CD4-positive, alpha-beta T cell (primary cell): ENCODE results near the gene SLIT1. TPM values are rescaled to one million over a fixed set of nuclear protein-coding genes. Genes with fewer than 3 reads are reported as not detected.

Experiments
- ATAC-seq: fragments of 200-7000 bp; cut with Tn5 transposase; one replicate; pipeline ENCODE4 v1.10.0; 2022; ENCODE audit warnings: mild to moderate bottlenecking; ENCODE audit not compliant: poor library complexity
- CTCF ChIA-PET: fragments of 350-600 bp; sonication (Branson Sonifier 250); formaldehyde crosslinking; loops from one replicate; lab custom pipeline; 2021; ENCODE audit warnings: antibody characterized with exemption, inconsistent platforms; lab: Charles Lee
- POLR2A ChIA-PET: fragments of 350-600 bp; sonication (Branson Sonifier 250); formaldehyde crosslinking; loops from one replicate; lab custom pipeline; 2021; ENCODE audit warnings: antibody characterized with exemption, inconsistent platforms; lab: Charles Lee
- DNase-seq, 14 experiments: peaks; one replicate each; pipeline ENCODE4 v3.0.0-alpha.2; 2013 to 2020; ENCODE audit warnings: mixed read lengths in 2 of 14
- H3K27ac ChIP-seq, 2 donors: one replicate each; pipeline versions ENCODE4 v1.5.1 to v1.7.0; 2013; ENCODE audit warnings: low read length in 2 of 2, low read depth in 1 of 2, mild to moderate bottlenecking in 1 of 2
- H3K27me3 ChIP-seq, 2 experiments: 1 replicate in 1 of 2; 2 replicates in 1 of 2; pipeline versions ENCODE4 v1.6.1 to v1.7.0; 2013; ENCODE audit warnings: low read length in 2 of 2, control low read depth in 1 of 2, mild to moderate bottlenecking in 1 of 2, moderate library complexity in 1 of 2; ENCODE audit not compliant: insufficient read depth in 2 of 2, control insufficient read depth in 1 of 2
- H3K36me3 ChIP-seq: one replicate; pipeline ENCODE4 v1.6.1; 2013; ENCODE audit warnings: low read length, control low read depth; ENCODE audit not compliant: insufficient read depth
- H3K4me1 ChIP-seq: one replicate; pipeline ENCODE4 v1.6.1; 2013; ENCODE audit warnings: low read length, control low read depth; ENCODE audit not compliant: insufficient read depth
- H3K4me3 ChIP-seq: one replicate; pipeline ENCODE4 v1.5.1; 2013; ENCODE audit warnings: mild to moderate bottlenecking, low read length, moderate library complexity
- H3K9me3 ChIP-seq, 2 experiments: 1 replicate in 1 of 2; 2 replicates in 1 of 2; pipeline versions ENCODE4 v1.6.1 to v1.7.0; 2013; ENCODE audit warnings: low read length in 2 of 2, mild to moderate bottlenecking in 2 of 2, control low read depth in 1 of 2, moderate library complexity in 1 of 2; ENCODE audit not compliant: control insufficient read depth in 1 of 2, insufficient read depth in 1 of 2
- H3K27ac Mint-ChIP-seq: one replicate; pipeline ENCODE4 v1.8.0; 2020; ENCODE audit warnings: mixed read lengths
- H3K27me3 Mint-ChIP-seq: one replicate; pipeline ENCODE4 v1.8.0; 2021; ENCODE audit warnings: mixed read lengths
- H3K36me3 Mint-ChIP-seq: one replicate; pipeline ENCODE4 v1.8.0; 2021; ENCODE audit warnings: low read depth, mixed read lengths
- H3K4me1 Mint-ChIP-seq: one replicate; pipeline ENCODE4 v1.8.0; 2021; ENCODE audit warnings: low read depth, mixed read lengths
- H3K4me3 Mint-ChIP-seq: one replicate; pipeline ENCODE4 v1.8.0; 2020; ENCODE audit warnings: mild to moderate bottlenecking, mixed read lengths
- H3K9me3 Mint-ChIP-seq: one replicate; pipeline ENCODE4 v1.8.0; 2020; ENCODE audit warnings: mixed read lengths
- intact Hi-C, 2 experiments: fragments of 100-400 bp; cut with DNase I in 1 of 2; cut with micrococcal nuclease in 1 of 2; formaldehyde crosslinking; loops; one replicate each; pipeline versions ENCODE4 v1.15.1 to v1.9.0; 2023 to 2025; cut with DNase I, micrococcal nuclease
- total RNA-seq, 174 experiments: library from RNA in 2 of 174; stranded (reverse) in 2 of 174; gene quantifications; one replicate each; pipeline ENCODE4 v1.2.3 and lab custom pipeline; 2021 to 2026
- TF ChIP-seq, protein P1 (sequence below): fragments of 200-600 bp; IDR thresholded peaks from one replicate; pipeline ENCODE4 v1.8.0; 2022; ENCODE audit warnings: antibody characterized with exemption, mild to moderate bottlenecking

SLIT1 gene
- total RNA-seq, 2 experiments from 2014 or later = 0.30 to 0.39 TPM

DNA sequence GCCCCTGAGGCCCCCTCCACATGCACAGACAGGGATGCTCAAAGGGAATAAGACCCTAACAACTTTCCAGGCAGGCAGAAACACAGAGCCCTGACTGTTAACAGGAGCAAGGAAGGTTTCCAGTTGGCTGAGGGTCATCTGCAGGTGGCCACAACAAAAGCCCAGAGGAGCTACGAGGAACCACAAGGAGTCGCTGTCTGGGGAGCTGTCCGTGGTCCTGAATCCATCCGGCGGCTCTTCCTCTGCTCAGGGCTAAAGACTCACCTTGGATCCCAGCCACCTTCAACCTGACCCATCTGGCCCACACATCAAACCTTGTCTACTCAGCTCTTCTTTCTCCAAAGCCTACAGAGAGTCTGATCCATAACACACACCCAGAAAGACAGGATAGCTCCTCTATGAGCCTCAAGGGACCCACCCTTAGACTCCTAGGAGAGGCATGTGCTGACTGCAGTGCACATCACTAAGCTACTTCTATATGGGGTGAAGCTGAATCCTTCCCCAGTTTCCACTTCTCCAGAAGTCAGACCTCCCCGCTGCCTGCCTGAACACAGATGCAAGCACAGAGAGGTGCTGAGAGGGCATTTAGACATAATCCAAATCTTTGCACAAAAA, 104.0 kb downstream of the SLIT1 start:
- ATAC-seq = no peak
- Histone ChIP-seq H3K36me3 (no peaks in the 10 kb centered on the region), H3K27ac (no peak overlapping the region), H3K4me1 (no peaks in the 10 kb centered on the region), H3K4me3 (no peak overlapping the region), H3K27me3 (peaks cover 14 to 21% of the 10 kb centered on the region in 2 experiments), H3K9me3 (no peaks in the 10 kb centered on the region)
- Mint-ChIP-seq H3K27ac (no peak overlapping the region), H3K9me3 (no peaks in the 10 kb centered on the region), H3K4me3 (no peak overlapping the region), H3K36me3 (no peaks in the 10 kb centered on the region), H3K4me1 (no peaks in the 10 kb centered on the region), H3K27me3 (peaks cover 40% of the 10 kb centered on the region)
- CTCF ChIA-PET = interaction anchor here (1.3 to 1.8 kb wide), 3 partner anchors 9 to 129 kb away, joined by 6 to 10 read pairs (median 7); no protein-coding TSS in a partner anchor
- intact Hi-C loops = no loop called here
- POLR2A ChIA-PET = no interaction called here
- DNase-seq = peak; percentile 23 to 74 (median 40)
- TF ChIP-seq, protein P1, sequence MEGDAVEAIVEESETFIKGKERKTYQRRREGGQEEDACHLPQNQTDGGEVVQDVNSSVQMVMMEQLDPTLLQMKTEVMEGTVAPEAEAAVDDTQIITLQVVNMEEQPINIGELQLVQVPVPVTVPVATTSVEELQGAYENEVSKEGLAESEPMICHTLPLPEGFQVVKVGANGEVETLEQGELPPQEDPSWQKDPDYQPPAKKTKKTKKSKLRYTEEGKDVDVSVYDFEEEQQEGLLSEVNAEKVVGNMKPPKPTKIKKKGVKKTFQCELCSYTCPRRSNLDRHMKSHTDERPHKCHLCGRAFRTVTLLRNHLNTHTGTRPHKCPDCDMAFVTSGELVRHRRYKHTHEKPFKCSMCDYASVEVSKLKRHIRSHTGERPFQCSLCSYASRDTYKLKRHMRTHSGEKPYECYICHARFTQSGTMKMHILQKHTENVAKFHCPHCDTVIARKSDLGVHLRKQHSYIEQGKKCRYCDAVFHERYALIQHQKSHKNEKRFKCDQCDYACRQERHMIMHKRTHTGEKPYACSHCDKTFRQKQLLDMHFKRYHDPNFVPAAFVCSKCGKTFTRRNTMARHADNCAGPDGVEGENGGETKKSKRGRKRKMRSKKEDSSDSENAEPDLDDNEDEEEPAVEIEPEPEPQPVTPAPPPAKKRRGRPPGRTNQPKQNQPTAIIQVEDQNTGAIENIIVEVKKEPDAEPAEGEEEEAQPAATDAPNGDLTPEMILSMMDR = peak; percentile 24

DNA sequence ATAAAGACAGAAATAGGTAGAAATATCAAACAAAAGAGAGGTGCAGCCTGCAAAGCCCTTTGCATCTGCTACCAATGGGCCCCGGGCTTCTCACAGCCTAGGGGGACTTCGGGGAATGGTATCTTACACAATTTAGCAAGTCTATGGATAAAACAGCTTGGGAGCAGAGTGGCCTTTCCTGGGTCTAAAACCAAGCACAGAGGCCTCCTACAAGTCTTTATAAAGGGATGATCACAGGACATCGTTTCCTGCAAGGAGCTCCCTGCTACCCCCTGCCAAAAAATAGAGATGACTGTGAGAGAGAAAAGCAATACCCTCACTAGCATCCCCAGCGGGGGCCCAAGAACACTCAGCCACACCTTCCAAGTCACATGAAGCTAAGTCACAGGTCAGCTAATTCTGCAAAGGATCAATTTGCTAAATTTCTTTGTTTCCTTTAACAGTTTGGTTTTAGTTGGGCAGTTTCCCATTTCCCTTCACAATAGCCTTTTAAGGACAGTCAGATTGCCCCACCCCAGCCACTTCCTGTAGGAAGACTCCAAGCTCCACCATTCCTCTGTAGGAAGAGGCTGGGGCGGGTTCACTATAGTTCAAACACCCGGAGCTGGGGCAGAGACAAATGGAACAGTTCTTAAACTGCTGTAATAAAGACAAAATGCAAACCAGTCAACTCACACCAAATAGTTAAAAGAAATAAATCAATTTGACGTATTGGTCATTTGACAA, 105.5 kb downstream of the SLIT1 start:
- Mint-ChIP-seq H3K36me3 (no peaks in the 10 kb centered on the region), H3K27me3 (peaks cover 40% of the 10 kb centered on the region), H3K9me3 (no peaks in the 10 kb centered on the region), H3K4me1 (no peaks in the 10 kb centered on the region), H3K27ac (no peak overlapping the region), H3K4me3 (no peak overlapping the region)
- CTCF ChIA-PET = interaction anchor here (1.7 kb wide), 1 partner anchor 130 kb away, joined by 10 read pairs; no protein-coding TSS in a partner anchor
- POLR2A ChIA-PET = no interaction called here
- no peaks in the 10 kb centered on the region for H3K4me1 ChIP-seq
- peaks cover 16 to 21% of the 10 kb centered on the region in 2 experiments for H3K27me3 ChIP-seq
- TF ChIP-seq, protein P1 = no peak
- no peak overlapping the region for H3K27ac ChIP-seq
- intact Hi-C loops = no loop called here
- H3K4me3 ChIP-seq = no peak overlapping the region
- H3K36me3 ChIP-seq = no peaks in the 10 kb centered on the region
- ATAC-seq (no peak), DNase-seq (no peak)
- H3K9me3 ChIP-seq = no peaks in the 10 kb centered on the region

DNA sequence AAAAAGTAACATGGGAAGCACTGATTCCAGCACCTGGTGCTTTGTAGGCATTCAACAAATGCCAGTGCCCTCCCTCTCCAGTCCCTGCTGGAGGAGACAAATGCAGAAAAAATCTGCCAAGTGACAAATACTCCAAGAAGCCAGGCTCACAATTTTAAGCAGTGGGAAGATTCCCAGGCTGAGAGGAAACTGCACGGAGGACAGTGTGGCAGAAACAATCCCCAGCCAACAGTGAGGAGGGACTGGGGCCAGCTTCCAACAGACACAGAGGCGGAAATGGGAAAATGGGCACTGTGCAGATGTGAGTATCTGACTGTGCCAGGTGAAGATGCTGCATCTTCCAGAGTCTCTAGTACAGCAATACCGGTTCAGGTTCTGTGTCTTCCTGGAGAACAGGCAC, 106.3 kb downstream of the SLIT1 start:
- DNase-seq (no peak), ATAC-seq (no peak)
- no peaks in the 10 kb centered on the region for H3K4me1 ChIP-seq
- no peaks in the 10 kb centered on the region for H3K36me3 ChIP-seq
- no peaks in the 10 kb centered on the region for H3K9me3 ChIP-seq
- Mint-ChIP-seq H3K27ac (no peak overlapping the region), H3K4me1 (no peaks in the 10 kb centered on the region), H3K36me3 (no peaks in the 10 kb centered on the region), H3K9me3 (no peaks in the 10 kb centered on the region), H3K4me3 (no peak overlapping the region), H3K27me3 (peaks cover 40% of the 10 kb centered on the region)
- peaks cover 18 to 21% of the 10 kb centered on the region in 2 experiments for H3K27me3 ChIP-seq
- ChIA-PET CTCF (no interaction called here), POLR2A (no interaction called here)
- TF ChIP-seq, protein P1 = no peak
- no peak overlapping the region for H3K4me3 ChIP-seq
- H3K27ac ChIP-seq = no peak overlapping the region
- intact Hi-C loops = loop anchor here in 1 of 2 experiments (10.0 kb wide), 1 partner anchor 275 kb away; no protein-coding TSS in a partner anchor
